ENCODE data around the gene VTN.

Gene VTN

DNA sequence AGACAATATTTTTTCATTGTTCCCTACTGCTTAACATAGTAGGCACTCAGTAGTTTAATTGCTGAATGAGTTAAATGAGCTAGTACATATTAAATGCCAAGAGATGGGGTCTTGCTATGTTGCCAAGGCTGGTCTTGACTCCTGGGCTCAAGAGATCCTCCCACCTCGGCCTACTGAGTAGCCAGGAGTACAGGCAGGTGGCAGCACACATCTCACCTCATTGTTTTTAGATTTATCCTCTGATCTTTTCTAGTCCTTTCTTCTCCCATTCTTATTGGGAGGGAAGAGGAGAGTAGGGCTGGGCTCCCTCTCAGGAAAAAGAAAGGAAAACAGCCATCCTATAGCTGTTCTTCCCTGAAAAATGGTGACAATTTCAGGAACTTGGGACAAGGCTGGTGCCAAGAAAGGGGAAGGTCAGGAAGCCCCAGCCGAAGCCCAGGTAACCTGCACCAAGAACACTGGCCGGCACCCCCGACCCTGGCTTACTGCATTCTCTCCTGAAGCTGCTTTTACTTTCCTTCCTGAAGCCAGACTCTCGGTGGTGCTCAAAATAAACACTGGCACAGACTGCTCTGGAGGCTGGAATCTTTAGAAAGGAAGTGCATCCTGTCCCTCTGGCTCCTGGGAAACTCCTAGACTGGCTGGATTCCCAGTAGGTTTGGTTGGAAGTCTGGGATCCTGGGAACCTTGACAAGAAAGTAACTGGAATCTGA, 31.9 kb downstream of the VTN start:
- no peak for TF ChIP-seq FOXP2 (optimal IDR thresholded peaks at IDR 0.05; ENCODE audit: control extremely low read depth, extremely low read length, insufficient read depth)
- TF ChIP-seq EZH2 (IDR thresholded peaks at IDR 0.05): no peak
- no peak for TF ChIP-seq POLR2AphosphoS5 (IDR thresholded peaks at IDR 0.05; ENCODE audit: borderline replicate concordance, low read depth, low read length)
- peaks cover 14% of the 10 kb centered on the region; the same call in 1 of the 2 replicates for H3K36me3 ChIP-seq (ENCODE audit: insufficient read depth, low read length)
- H3K9me3 ChIP-seq (ENCODE audit: low read depth, low read length): no peaks in the 10 kb centered on the region
- no peak overlapping the region for H3K4me3 ChIP-seq
- no peak overlapping the region for H3K27ac ChIP-seq
- no peak for DNase-seq (ENCODE audit: low read depth, low spot score)
- H3K9ac ChIP-seq (ENCODE audit: insufficient read length): no peak overlapping the region

DNA sequence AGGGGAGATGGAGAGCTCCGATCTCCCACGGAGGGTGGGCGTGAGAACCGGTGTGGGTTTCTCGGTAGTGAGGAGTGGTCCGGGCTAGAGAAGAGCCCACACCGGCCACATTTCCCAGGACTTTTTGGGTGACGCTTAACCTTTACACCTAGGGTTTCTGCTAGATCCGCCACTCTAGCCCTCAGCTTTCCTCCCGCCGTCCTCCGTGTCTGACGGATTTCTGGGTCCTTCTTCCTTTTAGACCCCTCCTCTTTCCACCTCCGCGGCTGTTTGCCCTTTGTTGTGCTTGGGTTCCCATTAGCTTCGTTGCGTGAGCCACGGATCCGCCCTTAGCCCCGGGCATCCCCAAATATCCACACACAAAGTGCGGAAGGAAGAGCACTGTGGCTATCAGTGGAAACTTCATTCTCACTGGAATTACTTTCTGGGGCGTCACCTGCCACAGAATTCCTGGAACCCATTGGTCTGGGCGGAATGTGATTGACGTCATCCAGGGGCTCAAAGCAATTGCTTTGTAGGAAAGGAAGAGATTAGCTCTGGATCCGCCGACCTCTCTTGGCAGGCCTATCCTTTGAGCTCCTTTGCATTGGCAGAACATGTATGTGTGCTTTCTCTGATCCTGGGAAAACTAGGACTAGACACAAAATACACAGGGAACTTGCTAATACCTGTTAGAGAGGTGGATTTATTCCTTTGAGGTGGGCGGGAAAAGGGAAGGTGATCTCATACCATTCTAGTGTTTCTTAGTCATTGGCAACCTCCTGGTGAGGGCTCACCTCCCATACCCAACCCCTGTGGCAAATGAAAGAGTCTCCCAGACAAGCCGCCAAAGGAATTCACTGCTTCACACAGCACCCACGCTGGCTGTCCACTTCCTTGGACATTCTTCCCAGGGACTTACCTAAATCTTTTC, 33.9 kb downstream of the VTN start:
- Histone ChIP-seq H3K9me3 (ENCODE audit: low read depth, low read length) (no peaks in the 10 kb centered on the region), H3K9ac (ENCODE audit: insufficient read length) (peak overlapping the region; percentile 80), H3K36me3 (ENCODE audit: insufficient read depth, low read length) (peaks cover 2% of the 10 kb centered on the region; the same call in 1 of the 2 replicates), H3K4me3 (peak overlapping the region; percentile 99), H3K27ac (no peak overlapping the region)
- DNase-seq (ENCODE audit: low read depth, low spot score): no peak
- TF ChIP-seq EZH2 (IDR thresholded peaks at IDR 0.05) (no peak), POLR2AphosphoS5 (IDR thresholded peaks at IDR 0.05; ENCODE audit: borderline replicate concordance, low read depth, low read length) (no peak), FOXP2 (optimal IDR thresholded peaks at IDR 0.05; ENCODE audit: control extremely low read depth, extremely low read length, insufficient read depth) (no peak)

DNA sequence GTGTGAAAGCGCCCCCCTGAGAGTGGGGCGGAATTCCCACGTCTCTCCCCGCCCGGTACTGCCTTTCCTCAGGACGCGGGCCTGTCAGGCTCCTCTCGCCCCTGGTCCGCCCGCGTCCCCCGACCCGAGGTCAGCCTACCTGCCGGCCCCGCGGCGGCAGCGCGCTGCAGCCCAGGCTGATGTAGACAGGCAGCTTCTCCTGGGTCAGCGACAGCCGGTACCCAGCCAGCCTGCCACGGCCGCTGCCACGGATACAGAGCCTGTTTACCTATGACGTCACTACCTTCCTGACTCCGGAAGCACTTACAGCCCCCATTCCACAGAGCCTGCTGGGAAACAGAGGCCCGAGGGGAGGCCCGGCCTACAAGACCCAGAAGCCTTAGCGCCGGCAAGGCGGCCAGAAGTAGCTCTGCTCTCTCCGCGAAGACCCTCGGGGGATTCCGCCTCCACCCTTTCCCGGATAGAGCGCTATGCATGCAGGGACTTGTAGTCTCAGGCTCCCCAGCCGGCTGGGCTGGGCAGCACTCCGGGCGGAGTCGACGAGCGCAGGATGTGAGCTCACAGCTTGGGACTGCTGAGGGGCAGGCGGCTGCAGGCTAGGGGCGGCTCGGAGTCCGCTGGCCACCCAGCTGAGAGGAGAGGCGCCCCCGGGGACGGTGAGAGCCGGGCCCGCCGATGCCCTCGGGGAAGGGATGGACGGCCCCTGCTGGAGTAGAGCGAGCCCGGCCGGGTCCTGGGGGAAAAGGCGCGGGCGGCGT, 34.7 kb downstream of the VTN start, which contains the start of the genes IFT20 and TNFAIP1:
Gene IFT20 (minus strand): TSS at position 272 of the 758 bp plus-strand sequence. CDS start 3,487 bp downstream, outside the sequence.
Gene TNFAIP1 (plus strand): TSS at position 561 of the 758 bp plus-strand sequence. CDS start 3,761 bp downstream, outside the sequence.
- Histone ChIP-seq H3K9ac (ENCODE audit: insufficient read length) (peak within 1 kb of the TSS; percentile 88), H3K9me3 (ENCODE audit: low read depth, low read length) (no peaks in the 10 kb centered on the region), H3K4me3 (peak within 1 kb of the TSS; percentile 99), H3K36me3 (ENCODE audit: insufficient read depth, low read length) (no peaks in the 10 kb centered on the region), H3K27ac (no peak within 1 kb of the TSS)
- DNase-seq (ENCODE audit: low read depth, low spot score): peak; percentile 94
- TF ChIP-seq FOXP2 (optimal IDR thresholded peaks at IDR 0.05; ENCODE audit: control extremely low read depth, extremely low read length, insufficient read depth): peak; percentile 100
- TF ChIP-seq EZH2 (IDR thresholded peaks at IDR 0.05): no peak
- TF ChIP-seq POLR2AphosphoS5 (IDR thresholded peaks at IDR 0.05; ENCODE audit: borderline replicate concordance, low read depth, low read length): peak; percentile 83

DNA sequence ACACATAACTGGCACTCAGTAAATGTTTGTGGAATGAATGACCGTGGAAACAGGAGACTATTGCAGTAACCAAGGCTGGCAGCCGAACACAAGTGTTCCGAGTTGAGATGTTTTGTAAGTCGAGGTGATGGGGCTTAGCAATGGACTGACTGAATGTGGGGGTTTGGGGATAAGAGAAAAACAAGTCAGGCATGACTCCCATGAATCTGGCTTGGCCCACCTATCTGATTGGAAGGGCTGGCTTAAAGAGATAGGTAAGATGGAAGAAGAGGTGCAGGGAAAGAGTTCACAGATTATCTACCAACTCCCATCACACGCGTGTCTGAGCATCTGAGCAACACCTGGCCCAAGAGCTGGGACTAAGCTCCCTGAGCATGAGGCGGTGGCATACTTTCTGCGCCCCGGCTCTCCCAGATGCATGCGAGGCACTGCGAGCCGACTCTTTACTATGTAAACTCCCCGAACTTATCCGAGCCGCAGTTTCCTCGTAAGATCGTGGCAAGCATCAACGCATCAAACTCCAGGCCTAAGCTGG, 35.4 kb downstream of the VTN start:
- peak overlapping the region; percentile 99 for H3K4me3 ChIP-seq
- H3K27ac ChIP-seq: no peak overlapping the region
- no peak for DNase-seq (ENCODE audit: low read depth, low spot score)
- TF ChIP-seq EZH2 (IDR thresholded peaks at IDR 0.05): no peak
- TF ChIP-seq FOXP2 (optimal IDR thresholded peaks at IDR 0.05; ENCODE audit: control extremely low read depth, extremely low read length, insufficient read depth): no peak
- no peak for TF ChIP-seq POLR2AphosphoS5 (IDR thresholded peaks at IDR 0.05; ENCODE audit: borderline replicate concordance, low read depth, low read length)
- peak overlapping the region; percentile 88 for H3K9ac ChIP-seq (ENCODE audit: insufficient read length)
- no peaks in the 10 kb centered on the region for H3K9me3 ChIP-seq (ENCODE audit: low read depth, low read length)
- no peaks in the 10 kb centered on the region for H3K36me3 ChIP-seq (ENCODE audit: insufficient read depth, low read length)

DNA sequence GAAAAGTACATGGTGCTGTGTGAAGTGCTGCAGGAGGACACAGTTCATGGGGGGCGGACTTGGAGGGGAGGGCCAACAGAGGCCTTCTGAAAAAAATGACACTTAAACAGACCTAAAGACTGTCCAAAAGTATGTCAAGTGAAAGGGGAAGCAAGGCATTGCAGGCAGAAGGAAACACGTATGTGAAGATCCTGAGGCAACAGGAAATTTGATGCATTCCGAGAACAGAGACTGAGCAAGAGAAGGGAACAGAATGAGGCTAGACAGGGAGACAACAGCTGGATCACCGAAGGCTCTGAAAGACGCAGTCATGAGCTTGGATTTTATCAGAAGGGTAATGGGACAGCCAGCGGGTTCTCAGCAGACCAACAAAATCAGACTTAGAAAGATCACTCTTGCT, 35.9 kb downstream of the VTN start:
- peak overlapping the region; percentile 99 for H3K4me3 ChIP-seq
- peak overlapping the region; percentile 88 for H3K9ac ChIP-seq (ENCODE audit: insufficient read length)
- H3K27ac ChIP-seq: no peak overlapping the region
- H3K9me3 ChIP-seq (ENCODE audit: low read depth, low read length): no peaks in the 10 kb centered on the region
- peaks cover 4% of the 10 kb centered on the region; the same call in 1 of the 2 replicates for H3K36me3 ChIP-seq (ENCODE audit: insufficient read depth, low read length)
- DNase-seq (ENCODE audit: low read depth, low spot score): no peak
- TF ChIP-seq POLR2AphosphoS5 (IDR thresholded peaks at IDR 0.05; ENCODE audit: borderline replicate concordance, low read depth, low read length) (no peak), EZH2 (IDR thresholded peaks at IDR 0.05) (no peak), FOXP2 (optimal IDR thresholded peaks at IDR 0.05; ENCODE audit: control extremely low read depth, extremely low read length, insufficient read depth) (no peak)

DNA sequence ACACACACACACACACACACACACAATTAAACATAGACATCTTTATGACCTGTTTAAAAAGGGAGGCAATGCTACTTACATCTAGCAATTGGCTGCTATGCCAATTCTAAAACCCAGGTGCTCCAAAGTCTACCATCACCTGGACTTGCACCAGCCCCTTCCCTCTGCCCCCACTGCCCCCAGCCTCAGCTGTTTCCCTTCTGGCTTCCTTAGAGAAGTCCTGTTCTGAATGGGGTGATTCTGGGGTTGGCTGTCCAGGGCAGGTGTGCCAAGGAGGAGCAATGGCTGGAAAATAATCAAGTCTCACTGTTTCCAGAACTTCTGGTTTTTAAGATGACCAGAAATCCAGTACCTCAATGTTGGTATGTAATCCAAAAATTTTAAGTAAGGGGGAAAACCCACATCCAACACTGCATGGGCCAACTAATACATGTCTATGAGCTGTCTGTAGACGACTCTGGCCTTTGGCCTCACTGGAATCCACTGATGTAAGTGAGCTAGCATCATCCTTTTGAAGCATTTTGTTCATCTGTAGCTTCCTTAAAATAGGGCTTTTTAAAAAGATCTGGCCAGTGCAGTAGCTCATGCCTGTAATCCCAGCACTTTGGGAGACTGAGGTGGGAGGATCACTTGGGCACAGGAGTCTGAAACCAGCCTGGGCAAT, 36.9 kb downstream of the VTN start:
- H3K9ac ChIP-seq (ENCODE audit: insufficient read length): no peak overlapping the region
- TF ChIP-seq EZH2 (IDR thresholded peaks at IDR 0.05) (no peak), POLR2AphosphoS5 (IDR thresholded peaks at IDR 0.05; ENCODE audit: borderline replicate concordance, low read depth, low read length) (no peak), FOXP2 (optimal IDR thresholded peaks at IDR 0.05; ENCODE audit: control extremely low read depth, extremely low read length, insufficient read depth) (no peak)
- H3K9me3 ChIP-seq (ENCODE audit: low read depth, low read length): no peaks in the 10 kb centered on the region
- no peak overlapping the region for H3K4me3 ChIP-seq
- H3K27ac ChIP-seq: no peak overlapping the region
- H3K36me3 ChIP-seq (ENCODE audit: insufficient read depth, low read length): peaks cover 13% of the 10 kb centered on the region; the same call in 1 of the 2 replicates
- DNase-seq (ENCODE audit: low read depth, low spot score): no peak

DNA sequence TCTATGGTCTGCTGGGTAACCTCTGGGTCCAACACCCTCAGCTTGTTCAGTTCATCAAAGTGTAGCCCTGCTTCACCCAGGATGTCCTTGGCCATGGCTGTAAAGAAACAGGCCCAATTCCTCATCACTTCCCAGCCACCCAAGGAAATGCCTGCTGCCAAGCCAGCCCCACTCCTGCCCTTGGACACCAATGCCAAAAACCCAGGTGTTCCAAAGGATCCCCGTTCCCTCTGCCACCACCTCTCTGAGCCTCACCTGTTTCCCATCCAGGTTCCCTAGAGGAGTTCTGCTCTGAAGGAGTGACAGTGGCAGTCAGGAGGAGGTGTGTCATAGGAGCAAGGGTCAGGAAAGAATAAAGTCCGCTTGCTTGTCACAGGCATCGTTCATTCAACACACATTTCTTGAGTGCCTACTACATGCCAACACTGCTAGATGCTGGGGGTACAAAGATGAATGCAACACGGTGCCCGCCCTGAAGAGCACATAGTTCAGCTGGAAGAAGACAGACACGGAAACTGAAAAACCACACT, 38.2 kb downstream of the VTN start:
- TF ChIP-seq POLR2AphosphoS5 (IDR thresholded peaks at IDR 0.05; ENCODE audit: borderline replicate concordance, low read depth, low read length): no peak
- no peak for TF ChIP-seq EZH2 (IDR thresholded peaks at IDR 0.05)
- TF ChIP-seq FOXP2 (optimal IDR thresholded peaks at IDR 0.05; ENCODE audit: control extremely low read depth, extremely low read length, insufficient read depth): no peak
- Histone ChIP-seq H3K27ac (no peak overlapping the region), H3K4me3 (no peak overlapping the region), H3K9me3 (ENCODE audit: low read depth, low read length) (no peaks in the 10 kb centered on the region), H3K36me3 (ENCODE audit: insufficient read depth, low read length) (peaks cover 26% of the 10 kb centered on the region), H3K9ac (ENCODE audit: insufficient read length) (no peak overlapping the region)
- DNase-seq (ENCODE audit: low read depth, low spot score): no peak

All from SK-N-MC (cell line).